Loucy (cell line): ENCODE results near the gene KY.

ENCODE experiments used
- H2AFZ ChIP-seq: fragments of 200-600 bp; sonication (generic); 2 replicates; pipeline ENCODE4 v1.6.0; 2016; ENCODE audit warnings: antibody characterized with exemption, mild to moderate bottlenecking, low read length, moderate library complexity
- H3F3A ChIP-seq: fragments of 200-600 bp; 2 replicates; pipeline ENCODE4 v1.6.0; 2016; ENCODE audit warnings: antibody characterized with exemption, low read depth, mild to moderate bottlenecking
- H3K27me3 ChIP-seq: fragments of 200-600 bp; sonication (generic); 2 replicates; pipeline ENCODE4 v1.6.1; 2014; ENCODE audit warnings: low read length, mild to moderate bottlenecking; ENCODE audit not compliant: insufficient read depth, poor library complexity, severe bottlenecking
- H3K36me3 ChIP-seq: fragments of 200-600 bp; sonication (generic); 2 replicates; pipeline ENCODE4 v1.6.1; 2016; ENCODE audit warnings: low read length; ENCODE audit not compliant: insufficient read depth
- H3K4me1 ChIP-seq: fragments of 200-600 bp; sonication (generic); 2 replicates; pipeline ENCODE4 v1.5.1; 2014; ENCODE audit warnings: low read length, mild to moderate bottlenecking; ENCODE audit not compliant: insufficient read depth, poor library complexity, severe bottlenecking
- H3K4me2 ChIP-seq: fragments of 200-600 bp; sonication (generic); 2 replicates; pipeline ENCODE4 v1.6.0; 2014; ENCODE audit warnings: antibody characterized with exemption, low read length, low read depth, mild to moderate bottlenecking; ENCODE audit not compliant: poor library complexity, severe bottlenecking
- H3K4me3 ChIP-seq: fragments of 200-600 bp; sonication (generic); 2 replicates; pipeline ENCODE4 v1.5.1; 2014; ENCODE audit warnings: low read length, mild to moderate bottlenecking, mixed read lengths; ENCODE audit not compliant: poor library complexity, severe bottlenecking
- H3K79me2 ChIP-seq: fragments of 200-600 bp; sonication (generic); 2 replicates; pipeline ENCODE4 v1.6.1; 2014; ENCODE audit warnings: low read length; ENCODE audit not compliant: insufficient read depth
- H3K9ac ChIP-seq: fragments of 200-600 bp; sonication (generic); 2 replicates; pipeline ENCODE4 v1.6.0; 2014; ENCODE audit warnings: mild to moderate bottlenecking, low read depth, low read length, moderate library complexity; ENCODE audit not compliant: poor library complexity, severe bottlenecking
- H3K9me2 ChIP-seq: fragments of 200-600 bp; sonication (generic); replicated peaks from 2 replicates; pipeline ENCODE4 v1.6.1; 2016; ENCODE audit warnings: low read depth, low read length, mixed read lengths
- H3K9me3 ChIP-seq: fragments of 200-600 bp; sonication (generic); 2 replicates; pipeline ENCODE4 v1.6.1; 2014; ENCODE audit warnings: mild to moderate bottlenecking, antibody characterized with exemption, low read length, low read depth; ENCODE audit not compliant: insufficient read depth
- H4K20me1 ChIP-seq: fragments of 200-600 bp; sonication (generic); 2 replicates; pipeline ENCODE4 v1.6.0; 2014; ENCODE audit warnings: antibody characterized with exemption, low read length, mild to moderate bottlenecking; ENCODE audit not compliant: insufficient read depth, poor library complexity, severe bottlenecking
- CTCF ChIP-seq: fragments of 200-600 bp; sonication (generic); conservative IDR thresholded peaks from 2 replicates; pipeline ENCODE4 v1.5.1; 2014; ENCODE audit warnings: mild to moderate bottlenecking, antibody characterized with exemption, low read length
- EZH2phosphoT487 ChIP-seq: fragments of 200-600 bp; IDR thresholded peaks from 2 replicates; pipeline ENCODE4 v1.6.1; 2018; ENCODE audit warnings: antibody characterized with exemption, mild to moderate bottlenecking, moderate library complexity, borderline replicate concordance

Gene KY

GRCh38 chr3:134682196-134682880 is 31.5 kb upstream of the KY start:
- H3K4me2 ChIP-seq, result no peak overlapping the region
- no peak overlapping the region for H3K9ac ChIP-seq
- H3K27me3 ChIP-seq, result no peaks in the 10 kb centered on the region
- H4K20me1 ChIP-seq, result no peaks in the 10 kb centered on the region
- H3K9me2 ChIP-seq, result no peaks in the 10 kb centered on the region
- H3K9me3 ChIP-seq, result no peaks in the 10 kb centered on the region
- H3F3A ChIP-seq, result no peaks in the 10 kb centered on the region
- H3K4me1 ChIP-seq, result no peaks in the 10 kb centered on the region
- TF ChIP-seq CTCF, result no peak
- TF ChIP-seq EZH2phosphoT487, result no peak
- H2AFZ ChIP-seq, result no peak overlapping the region
- no peak overlapping the region for H3K4me3 ChIP-seq
- no peaks in the 10 kb centered on the region for H3K36me3 ChIP-seq
- no peaks in the 10 kb centered on the region for H3K79me2 ChIP-seq

- Histone ChIP-seq H3K4me3 (no peak overlapping the region), H3K27me3 (no peaks in the 10 kb centered on the region), H3K79me2 (no peaks in the 10 kb centered on the region), H3K9me3 (no peaks in the 10 kb centered on the region), H3K4me1 (no peaks in the 10 kb centered on the region), H3K4me2 (no peak overlapping the region), H3K9ac (no peak overlapping the region), H4K20me1 (no peaks in the 10 kb centered on the region), H2AFZ (no peak overlapping the region), H3K9me2 (no peaks in the 10 kb centered on the region), H3F3A (no peaks in the 10 kb centered on the region), H3K36me3 (no peaks in the 10 kb centered on the region)
- TF ChIP-seq CTCF, result no peak
- no peak for TF ChIP-seq EZH2phosphoT487
These were observed 30.7 kb upstream of the KY start for GRCh38 chr3:134681522-134681900.

GRCh38 chr3:134680796-134681521 is 30.1 kb upstream of the KY start:
- Histone ChIP-seq H3K4me3 (no peak overlapping the region), H3K36me3 (no peaks in the 10 kb centered on the region), H3K79me2 (no peaks in the 10 kb centered on the region), H3K4me2 (no peak overlapping the region), H3K4me1 (no peaks in the 10 kb centered on the region), H3K27me3 (no peaks in the 10 kb centered on the region), H3K9me3 (no peaks in the 10 kb centered on the region), H3K9me2 (no peaks in the 10 kb centered on the region), H4K20me1 (no peaks in the 10 kb centered on the region), H2AFZ (no peak overlapping the region), H3K9ac (no peak overlapping the region), H3F3A (no peaks in the 10 kb centered on the region)
- TF ChIP-seq CTCF (no peak), EZH2phosphoT487 (no peak)
